ENCODE results near the gene ACTN1.
A peak's percentile ranks its signal among the peaks of the same experiment; 100 is the strongest.

- peak in 1 of 3 experiments; percentile 11 for TF ChIP-seq CTCF (IDR thresholded peaks at IDR 0.05)
- peak in 1 of 2 donors; percentile 34 for TF ChIP-seq POLR2AphosphoS5 (IDR thresholded peaks at IDR 0.05)
Observed at GRCh38 chr14:68885226-68886108, 93.6 kb downstream of the ACTN1 start.

Data from esophagus muscularis mucosa (tissue), 3 donors.